ENCODE measurements around the gene UNC5C.
A peak's percentile ranks its signal among the peaks of the same experiment; 100 is the strongest.

Gene UNC5C

DNA sequence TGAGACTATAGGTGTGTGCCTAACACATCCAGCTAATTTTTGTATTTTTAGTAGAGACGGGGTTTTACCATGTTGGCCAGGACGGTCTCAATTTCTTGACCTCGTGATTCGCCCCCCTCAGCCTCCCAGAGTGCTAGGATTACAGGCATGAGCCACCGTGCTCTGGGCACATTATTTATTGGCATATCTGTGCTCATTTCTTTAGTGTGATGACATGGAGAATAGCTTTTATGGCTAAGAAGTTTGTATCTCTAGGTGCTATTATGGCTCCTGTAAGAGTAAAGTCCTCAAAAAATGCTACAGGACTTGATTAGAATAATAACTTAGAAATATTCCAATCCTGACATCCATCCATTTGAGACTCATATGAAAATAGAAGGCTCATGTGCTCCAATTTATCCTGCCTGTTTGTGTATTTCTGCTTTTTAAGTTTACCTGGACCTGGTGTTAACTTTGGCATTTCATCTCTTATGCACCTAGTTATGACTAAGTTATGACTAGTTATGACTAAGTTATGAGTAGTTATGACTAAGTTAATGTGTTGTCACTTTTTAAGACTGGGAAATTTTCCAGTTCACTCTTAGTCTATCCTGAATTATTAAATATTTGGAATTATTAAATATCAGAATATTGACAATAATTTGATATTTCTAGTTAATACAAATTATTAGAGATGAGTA, 36.4 kb upstream of the UNC5C start:
- no peak overlapping the region for H3K4me3 ChIP-seq (replicated peaks in 1 of 2; ENCODE audit: low read depth in 2 of 2, low read length in 2 of 2)
- DNase-seq (ENCODE audit: low read depth in 2 of 2): peak in 1 of 2 donors; percentile 73
- TF ChIP-seq CTCF (IDR thresholded peaks at IDR 0.05; ENCODE audit: low read depth, low read length): no peak

DNA sequence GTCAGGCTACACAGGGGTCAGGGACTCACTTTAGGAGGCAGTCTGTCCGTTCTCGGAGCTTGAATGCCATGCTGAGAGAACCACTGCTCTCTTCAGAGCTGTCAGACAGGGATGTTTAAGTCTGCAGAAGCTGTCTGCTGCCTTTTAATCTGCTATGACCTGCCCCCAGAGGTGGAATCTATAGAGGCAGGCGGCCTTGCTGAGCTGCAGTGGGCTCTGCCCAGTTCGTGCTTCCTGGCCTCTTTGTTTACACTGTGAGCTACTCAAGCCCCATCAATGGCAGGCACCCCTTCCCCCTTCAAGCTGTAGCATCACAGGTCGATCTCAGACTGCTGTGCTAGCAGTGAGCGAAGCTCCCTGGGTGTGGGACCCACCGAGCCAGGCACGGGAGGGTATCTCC, 31.5 kb upstream of the UNC5C start:
- TF ChIP-seq CTCF (IDR thresholded peaks at IDR 0.05; ENCODE audit: low read depth, low read length): no peak

DNA sequence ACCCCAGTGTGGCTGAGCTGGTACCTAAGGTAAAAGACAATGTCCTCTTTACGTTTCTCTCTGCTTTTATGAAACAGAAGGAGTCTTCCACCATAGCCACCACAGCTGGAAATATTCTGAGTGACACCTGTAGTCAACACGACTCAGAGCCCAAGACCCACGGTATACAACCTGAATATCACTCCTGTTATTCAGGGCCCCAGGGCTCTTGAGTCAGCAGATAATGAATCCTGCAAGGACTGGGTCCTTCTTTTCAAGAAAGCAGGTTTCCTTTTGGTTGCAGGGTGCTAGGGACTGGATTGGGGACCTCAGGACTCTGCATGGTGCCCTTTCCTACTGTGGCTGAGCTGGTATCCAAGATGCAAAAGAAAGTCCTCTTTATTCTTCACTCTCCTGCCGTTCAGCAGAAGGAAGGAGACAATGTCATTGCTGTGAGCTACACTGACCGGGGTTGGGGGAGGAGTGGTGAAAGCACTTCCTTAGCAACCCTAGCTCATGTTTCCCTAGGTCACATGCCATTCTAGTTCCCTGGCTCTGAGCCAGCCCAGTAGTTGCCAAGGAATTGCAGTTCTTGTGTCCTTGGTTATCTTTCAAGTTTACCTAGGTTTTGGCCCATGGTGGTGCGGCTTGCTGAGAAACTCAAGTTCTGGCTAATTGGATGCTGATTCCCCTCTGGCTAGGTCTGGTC, 23.7 kb upstream of the UNC5C start:
- H3K4me3 ChIP-seq (replicated peaks in 1 of 2; ENCODE audit: low read depth in 2 of 2, low read length in 2 of 2): no peak overlapping the region
- peak; percentile 65 to 72 for DNase-seq (ENCODE audit: low read depth in 2 of 2)
- no peak for TF ChIP-seq CTCF (IDR thresholded peaks at IDR 0.05; ENCODE audit: low read depth, low read length)

More for the DNA sequence above, 31.5 kb upstream of the UNC5C start:
- no peak overlapping the region for H3K4me3 ChIP-seq (replicated peaks in 1 of 2; ENCODE audit: low read depth in 2 of 2, low read length in 2 of 2)
- no peak for DNase-seq (ENCODE audit: low read depth in 2 of 2)

DNA sequence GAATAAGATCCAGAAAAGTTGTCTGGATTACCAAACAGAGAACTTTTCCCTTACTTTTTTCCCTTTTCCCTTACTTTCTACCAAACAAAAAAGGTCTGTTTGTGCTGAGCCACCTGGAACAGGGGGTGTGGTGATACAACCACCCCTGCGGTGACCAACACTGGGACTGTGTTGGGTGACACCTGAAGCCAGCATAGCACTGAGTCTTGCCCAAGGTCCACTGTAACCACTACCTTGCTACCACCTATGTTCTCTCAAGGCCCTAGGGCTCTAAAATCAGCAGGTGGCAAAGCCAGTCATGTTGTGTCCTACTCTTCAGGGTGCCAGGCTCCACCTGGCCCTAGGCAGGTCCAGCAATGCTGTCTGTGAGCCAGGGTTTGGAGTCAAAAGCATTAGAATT, 22.8 kb upstream of the UNC5C start:
- no peak for TF ChIP-seq CTCF (IDR thresholded peaks at IDR 0.05; ENCODE audit: low read depth, low read length)
- DNase-seq (ENCODE audit: low read depth in 2 of 2): no peak
- no peak overlapping the region for H3K4me3 ChIP-seq (replicated peaks in 1 of 2; ENCODE audit: low read depth in 2 of 2, low read length in 2 of 2)

DNA sequence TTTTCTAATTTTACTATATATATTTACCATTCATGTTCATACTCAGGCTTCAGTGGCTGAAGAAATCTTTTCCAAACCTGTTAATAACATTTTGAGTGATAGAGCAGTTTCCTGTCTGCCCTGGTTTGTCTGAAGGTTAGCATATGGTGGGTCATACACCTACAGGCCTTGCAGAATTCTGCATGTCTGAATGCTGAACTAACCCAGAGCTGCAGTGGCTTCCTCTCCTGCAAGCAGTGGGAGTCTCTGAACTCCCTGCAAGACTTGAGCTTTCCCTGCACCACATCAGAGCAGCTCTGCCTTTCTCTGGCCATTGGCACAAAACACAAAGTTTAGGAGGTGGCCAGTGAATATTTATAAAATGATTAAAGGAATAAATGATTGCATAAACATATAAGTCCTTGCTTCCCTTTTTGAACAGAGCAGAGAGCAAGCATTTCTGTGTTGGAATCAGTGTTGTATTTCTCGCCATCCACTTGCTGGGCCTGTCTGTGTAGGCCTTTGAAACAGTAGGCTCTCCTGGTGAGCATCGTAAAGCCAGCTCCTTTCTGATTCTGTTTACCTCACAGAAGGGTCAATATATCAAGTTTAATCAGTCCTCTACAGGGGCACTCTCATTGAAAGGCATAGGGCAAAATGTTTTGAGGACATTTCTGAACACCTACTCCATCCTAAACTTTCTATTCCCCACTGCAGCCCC, 15.0 kb upstream of the UNC5C start:
- no peak overlapping the region for H3K4me3 ChIP-seq (replicated peaks in 1 of 2; ENCODE audit: low read depth in 2 of 2, low read length in 2 of 2)
- no peak for DNase-seq (ENCODE audit: low read depth in 2 of 2)
- TF ChIP-seq CTCF (IDR thresholded peaks at IDR 0.05; ENCODE audit: low read depth, low read length): no peak

GRCh38 chr4:95560774-95561173, 12.0 kb upstream of the UNC5C start:
- no peak overlapping the region for H3K4me3 ChIP-seq (replicated peaks in 1 of 2; ENCODE audit: low read depth in 2 of 2, low read length in 2 of 2)
- TF ChIP-seq CTCF (IDR thresholded peaks at IDR 0.05; ENCODE audit: low read depth, low read length): no peak
- DNase-seq (ENCODE audit: low read depth in 2 of 2): no peak
